HepG2 (cell line): ENCODE measurements around the gene PDE6C. TPM values are rescaled to one million over a fixed set of nuclear protein-coding genes. Genes with fewer than 3 reads are reported as not detected.

Experiments used
- AHR ChIP-seq: IDR thresholded peaks from 2 replicates; pipeline ENCODE4 v1.6.1; 2018; ENCODE audit warnings: missing genetic modification reagents, missing compliant biosample characterization
- ATAD3A ChIP-seq: sonication (generic); formaldehyde crosslinking; IDR thresholded peaks from 2 replicates; pipeline ENCODE4 v1.4.0; 2020; ENCODE audit warnings: missing genetic modification reagents
- EP300 ChIP-seq, 3 experiments: sonication (generic) in 1 of 3; formaldehyde crosslinking in 1 of 3; IDR thresholded peaks; 2 replicates each; pipeline versions ENCODE4 v1.5.1 to v1.6.1; 2011 to 2020; ENCODE audit warnings: low read depth in 2 of 3, low read length in 2 of 3, borderline replicate concordance in 1 of 3, improper control_type of control experiment in 1 of 3, mild to moderate bottlenecking in 1 of 3, missing genetic modification reagents in 1 of 3, moderate library complexity in 1 of 3
- FOXM1 ChIP-seq: sonication (generic); formaldehyde crosslinking; IDR thresholded peaks from 2 replicates; pipeline ENCODE4 v1.5.0; 2020; ENCODE audit warnings: missing genetic modification reagents
- SCMH1 ChIP-seq: sonication (generic); formaldehyde crosslinking; IDR thresholded peaks from 2 replicates; pipeline ENCODE4 v1.9.0; 2021; ENCODE audit warnings: missing genetic modification reagents, mild to moderate bottlenecking, borderline replicate concordance
- TBP ChIP-seq: sonication (generic); formaldehyde crosslinking; IDR thresholded peaks from 2 replicates; pipeline ENCODE4 v1.5.0; 2020; ENCODE audit warnings: missing genetic modification reagents
- ZIK1 ChIP-seq: sonication (generic); formaldehyde crosslinking; IDR thresholded peaks from 2 replicates; pipeline ENCODE4 v1.5.0; 2020; ENCODE audit warnings: mild to moderate bottlenecking, low read depth, missing genetic modification reagents, borderline replicate concordance
- ZNF646 ChIP-seq: sonication (generic); formaldehyde crosslinking; IDR thresholded peaks from 2 replicates; pipeline ENCODE4 v1.9.0; 2021; ENCODE audit warnings: mild to moderate bottlenecking, missing genetic modification reagents
- ZNF781 ChIP-seq: sonication (generic); formaldehyde crosslinking; IDR thresholded peaks from 2 replicates; pipeline ENCODE4 v1.5.1; 2020; ENCODE audit warnings: borderline replicate concordance, mild to moderate bottlenecking, missing genetic modification reagents; ENCODE audit errors: not compliant biosample characterization
- ZZZ3 ChIP-seq: sonication (generic); formaldehyde crosslinking; IDR thresholded peaks from 2 replicates; pipeline ENCODE4 v1.4.0; 2020; ENCODE audit warnings: missing genetic modification reagents, mild to moderate bottlenecking, borderline replicate concordance
- polyA plus RNA-seq, 8 experiments: library from polyadenylated mRNA; depleted of rRNA in 3 of 8; stranded (reverse) in 7 of 8; unstranded in 1 of 8; fragments of >200 nt; fragmentation: Illumina TruSeq in 4 of 8; extraction: Trizol in 4 of 8; gene quantifications; 2 replicates each; pipeline versions ENCODE4 v1.2.1 to v1.2.3, GENCODE V29; 2011 to 2016; ENCODE audit warnings: low read depth in 4 of 8, missing spikeins in 1 of 8, mixed read lengths in 1 of 8; ENCODE audit not compliant: insufficient read depth in 1 of 8
- total RNA-seq, 5 experiments: library from RNA; depleted of rRNA; stranded (reverse); fragments of >200 nt; fragmentation: Illumina TruSeq; extraction: Trizol; gene quantifications; 2 replicates each; pipeline ENCODE4 v1.2.3, GENCODE V29; 2016; ENCODE audit warnings: low read depth in 1 of 5
- TF ChIP-seq, protein P1 (sequence below): fragments of 450-650 bp; IDR thresholded peaks from 2 replicates; pipeline ENCODE4 v1.6.1; 2017
- TF ChIP-seq, protein P2 (sequence below): sonication (generic); formaldehyde crosslinking; IDR thresholded peaks from 2 replicates; pipeline ENCODE4 v1.4.0; 2020; ENCODE audit warnings: missing genetic modification reagents
- TF ChIP-seq, protein P3 (sequence below): sonication (generic); formaldehyde crosslinking; IDR thresholded peaks from 2 replicates; pipeline ENCODE4 v1.4.0; 2020; ENCODE audit warnings: mild to moderate bottlenecking, missing genetic modification reagents, borderline replicate concordance

The PDE6C gene
- total and polyA plus RNA-seq, 2 of the 13 experiments (the other 11 are each of a cell fraction or from before 2014, with no cell fraction given) = 0.64 TPM; not detected in 1

DNA sequence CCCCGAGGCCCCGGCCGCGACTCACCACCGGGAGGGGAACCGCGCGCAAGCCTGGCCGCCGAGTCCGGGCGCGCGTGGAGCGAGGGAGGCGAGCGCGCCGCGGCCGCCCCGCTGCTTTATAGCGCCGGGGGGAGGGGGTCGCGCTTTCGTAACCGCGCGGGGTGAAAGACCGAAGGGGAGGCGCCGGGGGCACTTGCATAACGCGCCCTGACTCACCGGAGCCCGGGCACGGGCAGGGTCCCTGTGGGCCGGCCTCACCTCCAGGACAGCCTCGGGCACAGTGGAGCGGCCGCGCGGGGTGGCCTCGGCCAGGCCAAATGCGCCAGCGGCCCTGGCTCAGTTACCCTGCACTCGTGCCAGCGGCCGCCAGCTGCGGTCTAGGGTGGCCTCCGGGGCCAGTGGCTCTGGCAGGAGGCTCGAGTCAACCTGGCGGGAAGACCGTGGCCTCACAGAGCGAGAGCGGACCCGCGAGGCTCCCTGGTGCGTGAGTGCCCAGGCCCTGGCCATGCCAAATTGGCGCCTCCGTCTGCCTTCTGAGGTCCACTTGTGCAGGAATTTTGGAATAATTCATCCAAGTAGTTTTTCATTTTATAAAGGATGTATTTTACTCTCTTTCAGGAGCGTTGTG is 11.1 kb upstream of the PDE6C start, which contains the start of gene RBP4 (continued):
- TF ChIP-seq ZIK1 (CRISPR knock-in tag) = peak; percentile 88; the same call in 1 of the 2 replicates
- TF ChIP-seq ZNF781 (CRISPR knock-in tag) = no peak
- TF ChIP-seq ZNF646 (CRISPR knock-in tag) = no peak
- TF ChIP-seq FOXM1 (CRISPR knock-in tag) = no peak; the same call in 1 of the 2 replicates
- peak; percentile 67; the same call in 1 of the 2 replicates for TF ChIP-seq AHR (CRISPR knock-in tag)
- TF ChIP-seq TBP (CRISPR knock-in tag) = no peak
- TF ChIP-seq, protein P1, sequence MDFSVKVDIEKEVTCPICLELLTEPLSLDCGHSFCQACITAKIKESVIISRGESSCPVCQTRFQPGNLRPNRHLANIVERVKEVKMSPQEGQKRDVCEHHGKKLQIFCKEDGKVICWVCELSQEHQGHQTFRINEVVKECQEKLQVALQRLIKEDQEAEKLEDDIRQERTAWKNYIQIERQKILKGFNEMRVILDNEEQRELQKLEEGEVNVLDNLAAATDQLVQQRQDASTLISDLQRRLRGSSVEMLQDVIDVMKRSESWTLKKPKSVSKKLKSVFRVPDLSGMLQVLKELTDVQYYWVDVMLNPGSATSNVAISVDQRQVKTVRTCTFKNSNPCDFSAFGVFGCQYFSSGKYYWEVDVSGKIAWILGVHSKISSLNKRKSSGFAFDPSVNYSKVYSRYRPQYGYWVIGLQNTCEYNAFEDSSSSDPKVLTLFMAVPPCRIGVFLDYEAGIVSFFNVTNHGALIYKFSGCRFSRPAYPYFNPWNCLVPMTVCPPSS = no peak
- TF ChIP-seq, protein P2, sequence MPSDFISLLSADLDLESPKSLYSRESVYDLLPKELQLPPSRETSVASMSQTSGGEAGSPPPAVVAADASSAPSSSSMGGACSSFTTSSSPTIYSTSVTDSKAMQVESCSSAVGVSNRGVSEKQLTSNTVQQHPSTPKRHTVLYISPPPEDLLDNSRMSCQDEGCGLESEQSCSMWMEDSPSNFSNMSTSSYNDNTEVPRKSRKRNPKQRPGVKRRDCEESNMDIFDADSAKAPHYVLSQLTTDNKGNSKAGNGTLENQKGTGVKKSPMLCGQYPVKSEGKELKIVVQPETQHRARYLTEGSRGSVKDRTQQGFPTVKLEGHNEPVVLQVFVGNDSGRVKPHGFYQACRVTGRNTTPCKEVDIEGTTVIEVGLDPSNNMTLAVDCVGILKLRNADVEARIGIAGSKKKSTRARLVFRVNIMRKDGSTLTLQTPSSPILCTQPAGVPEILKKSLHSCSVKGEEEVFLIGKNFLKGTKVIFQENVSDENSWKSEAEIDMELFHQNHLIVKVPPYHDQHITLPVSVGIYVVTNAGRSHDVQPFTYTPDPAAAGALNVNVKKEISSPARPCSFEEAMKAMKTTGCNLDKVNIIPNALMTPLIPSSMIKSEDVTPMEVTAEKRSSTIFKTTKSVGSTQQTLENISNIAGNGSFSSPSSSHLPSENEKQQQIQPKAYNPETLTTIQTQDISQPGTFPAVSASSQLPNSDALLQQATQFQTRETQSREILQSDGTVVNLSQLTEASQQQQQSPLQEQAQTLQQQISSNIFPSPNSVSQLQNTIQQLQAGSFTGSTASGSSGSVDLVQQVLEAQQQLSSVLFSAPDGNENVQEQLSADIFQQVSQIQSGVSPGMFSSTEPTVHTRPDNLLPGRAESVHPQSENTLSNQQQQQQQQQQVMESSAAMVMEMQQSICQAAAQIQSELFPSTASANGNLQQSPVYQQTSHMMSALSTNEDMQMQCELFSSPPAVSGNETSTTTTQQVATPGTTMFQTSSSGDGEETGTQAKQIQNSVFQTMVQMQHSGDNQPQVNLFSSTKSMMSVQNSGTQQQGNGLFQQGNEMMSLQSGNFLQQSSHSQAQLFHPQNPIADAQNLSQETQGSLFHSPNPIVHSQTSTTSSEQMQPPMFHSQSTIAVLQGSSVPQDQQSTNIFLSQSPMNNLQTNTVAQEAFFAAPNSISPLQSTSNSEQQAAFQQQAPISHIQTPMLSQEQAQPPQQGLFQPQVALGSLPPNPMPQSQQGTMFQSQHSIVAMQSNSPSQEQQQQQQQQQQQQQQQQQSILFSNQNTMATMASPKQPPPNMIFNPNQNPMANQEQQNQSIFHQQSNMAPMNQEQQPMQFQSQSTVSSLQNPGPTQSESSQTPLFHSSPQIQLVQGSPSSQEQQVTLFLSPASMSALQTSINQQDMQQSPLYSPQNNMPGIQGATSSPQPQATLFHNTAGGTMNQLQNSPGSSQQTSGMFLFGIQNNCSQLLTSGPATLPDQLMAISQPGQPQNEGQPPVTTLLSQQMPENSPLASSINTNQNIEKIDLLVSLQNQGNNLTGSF (CRISPR knock-in tag) = no peak
- no peak for TF ChIP-seq ZZZ3
- TF ChIP-seq, protein P3, sequence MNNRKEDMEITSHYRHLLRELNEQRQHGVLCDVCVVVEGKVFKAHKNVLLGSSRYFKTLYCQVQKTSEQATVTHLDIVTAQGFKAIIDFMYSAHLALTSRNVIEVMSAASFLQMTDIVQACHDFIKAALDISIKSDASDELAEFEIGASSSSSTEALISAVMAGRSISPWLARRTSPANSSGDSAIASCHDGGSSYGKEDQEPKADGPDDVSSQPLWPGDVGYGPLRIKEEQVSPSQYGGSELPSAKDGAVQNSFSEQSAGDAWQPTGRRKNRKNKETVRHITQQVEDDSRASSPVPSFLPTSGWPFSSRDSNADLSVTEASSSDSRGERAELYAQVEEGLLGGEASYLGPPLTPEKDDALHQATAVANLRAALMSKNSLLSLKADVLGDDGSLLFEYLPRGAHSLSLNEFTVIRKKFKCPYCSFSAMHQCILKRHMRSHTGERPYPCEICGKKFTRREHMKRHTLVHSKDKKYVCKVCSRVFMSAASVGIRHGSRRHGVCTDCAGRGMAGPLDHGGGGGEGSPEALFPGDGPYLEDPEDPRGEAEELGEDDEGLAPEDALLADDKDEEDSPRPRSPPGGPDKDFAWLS (CRISPR knock-in tag) = no peak
- no peak for TF ChIP-seq ATAD3A (CRISPR knock-in tag)
- peak; percentile 74 to 82 for TF ChIP-seq EP300 (IDR thresholded peaks at IDR 0.05; ENCODE audit: low read depth in 2 of 2, low read length in 2 of 2)
- peak; percentile 70 for TF ChIP-seq EP300 (CRISPR knock-in tag; IDR thresholded peaks at IDR 0.05; ENCODE audit: borderline replicate concordance)
- TF ChIP-seq SCMH1 = no peak
